SK-N-SH treated with all-trans-retinoic acid at 6 μM for 48 hours (cell line): ENCODE data around the gene MCUB.

ENCODE experiments used
- ATAC-seq: fragments of 200-7000 bp; cut with Tn5 transposase; 3 replicates; pipeline ENCODE4 v1.9.1; 2020; ENCODE audit warnings: mild to moderate bottlenecking, moderate library complexity
- ARNTL ChIP-seq: fragments of 450-650 bp; formaldehyde crosslinking; IDR thresholded peaks from 2 replicates; pipeline ENCODE4 v1.5.0; 2020; ENCODE audit warnings: low read depth, mild to moderate bottlenecking, moderate library complexity, borderline replicate concordance
- BACH2 ChIP-seq: fragments of 250-450 bp; sonication (Bioruptor Pico); IDR thresholded peaks from 2 replicates; pipeline ENCODE4 v1.9.0; 2021; ENCODE audit warnings: mild to moderate bottlenecking, borderline replicate concordance
- ESRRG ChIP-seq: fragments of 250-450 bp; sonication (Bioruptor Pico); IDR thresholded peaks from 2 replicates; pipeline ENCODE4 v1.6.1; 2021; ENCODE audit warnings: mild to moderate bottlenecking
- GLIS3 ChIP-seq: fragments of 250-450 bp; sonication (Bioruptor Pico); IDR thresholded peaks from 2 replicates; pipeline ENCODE4 v1.5.0; 2020; ENCODE audit warnings: mild to moderate bottlenecking, moderate library complexity
- ISL1 ChIP-seq: fragments of 250-450 bp; sonication (Bioruptor Pico); IDR thresholded peaks from 2 replicates; pipeline ENCODE4 v2.1.2; 2022; ENCODE audit warnings: mild to moderate bottlenecking, moderate library complexity
- OSR1 ChIP-seq: fragments of 250-450 bp; sonication (Bioruptor Pico); IDR thresholded peaks from 2 replicates; pipeline ENCODE4 v1.8.0; 2022; ENCODE audit warnings: moderate library complexity, mild to moderate bottlenecking, inconsistent platforms
- PPARA ChIP-seq: fragments of 250-450 bp; sonication (Bioruptor Pico); IDR thresholded peaks from 2 replicates; pipeline ENCODE4 v1.5.0; 2020; ENCODE audit warnings: mild to moderate bottlenecking, borderline replicate concordance
- RARB ChIP-seq: fragments of 250-450 bp; sonication (Bioruptor Pico); IDR thresholded peaks from 2 replicates; pipeline ENCODE4 v1.8.0; 2021; ENCODE audit warnings: mild to moderate bottlenecking, moderate library complexity
- TCF4 ChIP-seq: fragments of 250-450 bp; sonication (Bioruptor Pico); IDR thresholded peaks from 2 replicates; pipeline ENCODE4 v1.8.0; 2021; ENCODE audit warnings: mild to moderate bottlenecking, moderate library complexity, borderline replicate concordance
- TOX ChIP-seq: fragments of 250-450 bp; sonication (Bioruptor Pico); IDR thresholded peaks from 2 replicates; pipeline ENCODE4 v1.8.0; 2021; ENCODE audit warnings: mild to moderate bottlenecking, moderate library complexity, borderline replicate concordance
- ZC3H10 ChIP-seq: fragments of 250-450 bp; sonication (Bioruptor Pico); IDR thresholded peaks from 2 replicates; pipeline ENCODE4 v1.5.1; 2021; ENCODE audit warnings: mild to moderate bottlenecking, moderate library complexity
- ZFP3 ChIP-seq: fragments of 250-450 bp; sonication (Bioruptor Pico); IDR thresholded peaks from 2 replicates; pipeline ENCODE4 v1.5.0; 2020; ENCODE audit warnings: mild to moderate bottlenecking, moderate library complexity
- ZFP30 ChIP-seq: fragments of 450-650 bp; formaldehyde crosslinking; IDR thresholded peaks from 2 replicates; pipeline ENCODE4 v1.5.0; 2022; ENCODE audit warnings: mild to moderate bottlenecking, moderate library complexity
- ZNF70 ChIP-seq: fragments of 450-650 bp; formaldehyde crosslinking; IDR thresholded peaks from 2 replicates; pipeline ENCODE4 v1.5.0; 2020; ENCODE audit warnings: mild to moderate bottlenecking, moderate library complexity
- ZNF8 ChIP-seq: fragments of 450-650 bp; formaldehyde crosslinking; IDR thresholded peaks from 2 replicates; pipeline ENCODE4 v1.5.0; 2020; ENCODE audit warnings: mild to moderate bottlenecking, moderate library complexity
- TF ChIP-seq, protein P1 (sequence below): fragments of 250-450 bp; sonication (Bioruptor Pico); IDR thresholded peaks from 2 replicates; pipeline ENCODE4 v1.8.0; 2020; ENCODE audit warnings: mild to moderate bottlenecking, moderate library complexity, borderline replicate concordance
- TF ChIP-seq, protein P2 (sequence below): fragments of 250-450 bp; sonication (Bioruptor Pico); IDR thresholded peaks from 2 replicates; pipeline ENCODE4 v1.8.0; 2021; ENCODE audit warnings: low read depth, mild to moderate bottlenecking, moderate library complexity, borderline replicate concordance
- TF ChIP-seq, protein P3 (sequence below): fragments of 250-450 bp; sonication (Bioruptor Pico); IDR thresholded peaks from 2 replicates; pipeline ENCODE4 v1.5.1; 2021; ENCODE audit warnings: mild to moderate bottlenecking, moderate library complexity
- TF ChIP-seq, protein P4 (sequence below): fragments of 250-450 bp; sonication (Bioruptor Pico); IDR thresholded peaks from 2 replicates; pipeline ENCODE4 v1.5.0; 2020; ENCODE audit warnings: mild to moderate bottlenecking, moderate library complexity

Gene MCUB

DNA sequence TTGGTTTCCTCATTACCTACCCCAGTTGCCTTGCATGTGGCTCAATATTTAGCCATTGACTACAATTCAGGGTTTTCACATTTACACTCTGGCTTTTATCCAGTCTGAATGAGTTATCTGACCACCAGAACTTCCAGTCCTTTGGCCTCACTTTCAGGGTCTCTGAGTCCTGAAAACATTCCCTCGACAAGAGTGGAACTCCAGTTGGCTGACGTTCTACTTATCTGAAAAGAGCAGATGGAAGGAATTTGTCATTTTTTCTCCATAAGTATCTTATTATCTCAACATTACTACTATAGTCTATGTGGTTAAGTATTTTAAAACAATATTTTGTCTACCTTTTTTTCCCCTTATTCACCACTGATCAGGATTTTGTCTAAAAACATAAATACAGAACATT, 148.4 kb downstream of the MCUB start:
- TF ChIP-seq, protein P1, sequence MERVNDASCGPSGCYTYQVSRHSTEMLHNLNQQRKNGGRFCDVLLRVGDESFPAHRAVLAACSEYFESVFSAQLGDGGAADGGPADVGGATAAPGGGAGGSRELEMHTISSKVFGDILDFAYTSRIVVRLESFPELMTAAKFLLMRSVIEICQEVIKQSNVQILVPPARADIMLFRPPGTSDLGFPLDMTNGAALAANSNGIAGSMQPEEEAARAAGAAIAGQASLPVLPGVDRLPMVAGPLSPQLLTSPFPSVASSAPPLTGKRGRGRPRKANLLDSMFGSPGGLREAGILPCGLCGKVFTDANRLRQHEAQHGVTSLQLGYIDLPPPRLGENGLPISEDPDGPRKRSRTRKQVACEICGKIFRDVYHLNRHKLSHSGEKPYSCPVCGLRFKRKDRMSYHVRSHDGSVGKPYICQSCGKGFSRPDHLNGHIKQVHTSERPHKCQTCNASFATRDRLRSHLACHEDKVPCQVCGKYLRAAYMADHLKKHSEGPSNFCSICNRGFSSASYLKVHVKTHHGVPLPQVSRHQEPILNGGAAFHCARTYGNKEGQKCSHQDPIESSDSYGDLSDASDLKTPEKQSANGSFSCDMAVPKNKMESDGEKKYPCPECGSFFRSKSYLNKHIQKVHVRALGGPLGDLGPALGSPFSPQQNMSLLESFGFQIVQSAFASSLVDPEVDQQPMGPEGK = no peak
- TF ChIP-seq BACH2 (CRISPR knock-in tag) = no peak
- TF ChIP-seq, protein P2, sequence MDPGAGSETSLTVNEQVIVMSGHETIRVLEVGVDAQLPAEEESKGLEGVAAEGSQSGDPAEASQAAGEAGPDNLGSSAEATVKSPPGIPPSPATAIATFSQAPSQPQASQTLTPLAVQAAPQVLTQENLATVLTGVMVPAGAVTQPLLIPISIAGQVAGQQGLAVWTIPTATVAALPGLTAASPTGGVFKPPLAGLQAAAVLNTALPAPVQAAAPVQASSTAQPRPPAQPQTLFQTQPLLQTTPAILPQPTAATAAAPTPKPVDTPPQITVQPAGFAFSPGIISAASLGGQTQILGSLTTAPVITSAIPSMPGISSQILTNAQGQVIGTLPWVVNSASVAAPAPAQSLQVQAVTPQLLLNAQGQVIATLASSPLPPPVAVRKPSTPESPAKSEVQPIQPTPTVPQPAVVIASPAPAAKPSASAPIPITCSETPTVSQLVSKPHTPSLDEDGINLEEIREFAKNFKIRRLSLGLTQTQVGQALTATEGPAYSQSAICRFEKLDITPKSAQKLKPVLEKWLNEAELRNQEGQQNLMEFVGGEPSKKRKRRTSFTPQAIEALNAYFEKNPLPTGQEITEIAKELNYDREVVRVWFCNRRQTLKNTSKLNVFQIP (CRISPR knock-in tag) = no peak
- TF ChIP-seq ZNF70 (CRISPR knock-in tag) = no peak
- TF ChIP-seq ISL1 (CRISPR knock-in tag) = no peak
- no peak for TF ChIP-seq GLIS3
- TF ChIP-seq TCF4 (CRISPR knock-in tag) = no peak
- TF ChIP-seq TOX = no peak
- no peak for TF ChIP-seq PPARA
- TF ChIP-seq, all 23 proteins: peak for 0
- no peak for ATAC-seq

DNA sequence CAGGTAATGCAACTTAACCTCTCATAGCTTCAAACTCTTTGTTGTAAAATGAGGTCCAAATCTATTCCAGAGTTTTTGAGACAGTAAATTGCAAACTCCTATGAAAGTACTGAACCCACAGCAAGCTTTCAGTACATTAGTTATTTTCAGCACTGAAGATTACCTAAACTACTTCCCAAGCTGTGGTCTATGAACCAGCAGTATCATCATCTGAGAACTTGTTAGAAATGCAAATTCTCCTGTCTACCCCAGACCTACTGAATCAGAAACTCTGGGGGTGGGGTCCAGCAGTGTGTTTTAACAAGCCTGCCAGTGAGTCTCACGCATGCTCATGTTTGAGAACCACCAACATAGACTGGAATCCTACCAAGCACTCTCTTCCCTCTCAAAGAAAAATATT, 148.9 kb downstream of the MCUB start:
- no peak for ATAC-seq

DNA sequence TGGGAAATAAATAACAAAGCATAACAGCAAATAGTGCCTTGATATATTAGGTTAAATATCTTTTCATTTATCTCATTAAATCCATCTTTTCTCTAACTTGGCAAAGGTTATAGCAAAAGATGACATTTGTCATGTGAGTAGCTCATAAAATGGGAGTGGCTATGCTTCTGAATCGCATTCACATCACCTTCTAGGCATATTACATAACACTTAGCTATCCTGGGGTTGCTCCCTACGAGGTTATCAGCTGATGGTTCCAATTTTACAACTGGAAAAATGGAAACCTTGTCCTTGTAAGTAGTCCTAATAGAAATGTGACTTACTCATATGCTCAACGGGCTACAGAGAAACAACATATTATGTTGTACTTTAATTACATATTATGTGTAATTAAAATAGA, 153.5 kb downstream of the MCUB start:
- no peak for ATAC-seq
- TF ChIP-seq ZC3H10 (no peak), TOX (no peak), ZFP3 (no peak), PPARA (no peak), GLIS3 (no peak), RARB (CRISPR knock-in tag) (no peak)
- TF ChIP-seq, protein P1 = no peak
- TF ChIP-seq, protein P3, sequence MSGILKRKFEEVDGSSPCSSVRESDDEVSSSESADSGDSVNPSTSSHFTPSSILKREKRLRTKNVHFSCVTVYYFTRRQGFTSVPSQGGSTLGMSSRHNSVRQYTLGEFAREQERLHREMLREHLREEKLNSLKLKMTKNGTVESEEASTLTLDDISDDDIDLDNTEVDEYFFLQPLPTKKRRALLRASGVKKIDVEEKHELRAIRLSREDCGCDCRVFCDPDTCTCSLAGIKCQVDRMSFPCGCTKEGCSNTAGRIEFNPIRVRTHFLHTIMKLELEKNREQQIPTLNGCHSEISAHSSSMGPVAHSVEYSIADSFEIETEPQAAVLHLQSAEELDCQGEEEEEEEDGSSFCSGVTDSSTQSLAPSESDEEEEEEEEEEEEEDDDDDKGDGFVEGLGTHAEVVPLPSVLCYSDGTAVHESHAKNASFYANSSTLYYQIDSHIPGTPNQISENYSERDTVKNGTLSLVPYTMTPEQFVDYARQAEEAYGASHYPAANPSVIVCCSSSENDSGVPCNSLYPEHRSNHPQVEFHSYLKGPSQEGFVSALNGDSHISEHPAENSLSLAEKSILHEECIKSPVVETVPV (CRISPR knock-in tag) = no peak

More for the DNA sequence above, 148.9 kb downstream of the MCUB start:
- TF ChIP-seq ZFP3 (no peak), BACH2 (CRISPR knock-in tag) (no peak), GLIS3 (no peak), TOX (no peak), ZNF8 (CRISPR knock-in tag) (no peak)

DNA sequence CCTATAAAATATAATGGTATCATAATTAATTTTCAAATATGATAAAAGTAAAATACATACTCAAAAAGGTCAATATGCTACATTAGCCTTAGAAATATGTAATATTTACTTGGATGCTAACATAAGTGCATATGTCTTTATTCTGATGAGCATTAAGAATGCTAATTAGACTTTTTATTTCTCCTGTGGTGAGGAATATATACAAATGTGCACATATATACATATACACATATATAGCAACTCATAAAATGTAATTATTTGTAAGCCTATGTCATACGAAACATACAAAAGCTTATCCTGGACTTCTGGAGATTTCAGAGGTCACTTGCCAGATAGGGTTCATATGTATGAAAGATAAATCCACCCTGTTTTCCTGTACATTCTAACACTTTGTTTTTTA, 158.7 kb downstream of the MCUB start:
- TF ChIP-seq ZFP30 (CRISPR knock-in tag) (no peak), GLIS3 (no peak), ARNTL (CRISPR knock-in tag) (no peak), ZNF70 (CRISPR knock-in tag) (no peak), TOX (no peak), RARB (CRISPR knock-in tag) (no peak)
- TF ChIP-seq, protein P4, sequence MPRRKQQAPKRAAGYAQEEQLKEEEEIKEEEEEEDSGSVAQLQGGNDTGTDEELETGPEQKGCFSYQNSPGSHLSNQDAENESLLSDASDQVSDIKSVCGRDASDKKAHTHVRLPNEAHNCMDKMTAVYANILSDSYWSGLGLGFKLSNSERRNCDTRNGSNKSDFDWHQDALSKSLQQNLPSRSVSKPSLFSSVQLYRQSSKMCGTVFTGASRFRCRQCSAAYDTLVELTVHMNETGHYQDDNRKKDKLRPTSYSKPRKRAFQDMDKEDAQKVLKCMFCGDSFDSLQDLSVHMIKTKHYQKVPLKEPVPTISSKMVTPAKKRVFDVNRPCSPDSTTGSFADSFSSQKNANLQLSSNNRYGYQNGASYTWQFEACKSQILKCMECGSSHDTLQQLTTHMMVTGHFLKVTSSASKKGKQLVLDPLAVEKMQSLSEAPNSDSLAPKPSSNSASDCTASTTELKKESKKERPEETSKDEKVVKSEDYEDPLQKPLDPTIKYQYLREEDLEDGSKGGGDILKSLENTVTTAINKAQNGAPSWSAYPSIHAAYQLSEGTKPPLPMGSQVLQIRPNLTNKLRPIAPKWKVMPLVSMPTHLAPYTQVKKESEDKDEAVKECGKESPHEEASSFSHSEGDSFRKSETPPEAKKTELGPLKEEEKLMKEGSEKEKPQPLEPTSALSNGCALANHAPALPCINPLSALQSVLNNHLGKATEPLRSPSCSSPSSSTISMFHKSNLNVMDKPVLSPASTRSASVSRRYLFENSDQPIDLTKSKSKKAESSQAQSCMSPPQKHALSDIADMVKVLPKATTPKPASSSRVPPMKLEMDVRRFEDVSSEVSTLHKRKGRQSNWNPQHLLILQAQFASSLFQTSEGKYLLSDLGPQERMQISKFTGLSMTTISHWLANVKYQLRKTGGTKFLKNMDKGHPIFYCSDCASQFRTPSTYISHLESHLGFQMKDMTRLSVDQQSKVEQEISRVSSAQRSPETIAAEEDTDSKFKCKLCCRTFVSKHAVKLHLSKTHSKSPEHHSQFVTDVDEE (CRISPR knock-in tag) = no peak
- ATAC-seq = no peak

DNA sequence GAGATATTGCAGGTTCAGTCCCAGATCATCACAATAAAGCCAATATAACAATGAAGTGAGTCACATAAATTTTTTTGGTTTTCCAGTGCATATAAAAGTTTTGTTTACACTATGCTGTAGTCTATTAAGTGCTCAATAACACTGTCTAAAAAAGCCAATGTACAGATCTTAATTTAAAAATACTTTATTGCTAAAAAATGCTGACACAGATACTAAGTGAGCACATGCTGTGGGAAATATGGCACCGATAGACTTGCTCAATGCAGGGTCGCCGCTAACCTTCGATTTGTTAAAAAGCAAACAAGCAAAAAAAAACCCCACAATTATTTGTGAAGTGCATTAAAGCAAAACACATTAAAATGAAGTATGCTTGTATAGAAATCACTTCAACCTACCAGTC, 159.6 kb downstream of the MCUB start:
- TF ChIP-seq ESRRG (CRISPR knock-in tag) = no peak
- TF ChIP-seq, protein P4 (CRISPR knock-in tag) = no peak
- no peak for TF ChIP-seq PPARA
- TF ChIP-seq TOX = no peak
- TF ChIP-seq, protein P3 (CRISPR knock-in tag) = no peak
- no peak for TF ChIP-seq ZNF8 (CRISPR knock-in tag)
- no peak for TF ChIP-seq OSR1 (CRISPR knock-in tag)
- TF ChIP-seq ISL1 (CRISPR knock-in tag) = no peak
- no peak for TF ChIP-seq ZC3H10
- no peak for ATAC-seq
